Hepatocyte (in vitro differentiated cells): ENCODE results near the gene VPS16. TPM values are rescaled to one million over a fixed set of nuclear protein-coding genes. Genes with fewer than 3 reads are reported as not detected.

Experiments used
- DNase-seq: peaks from one replicate; pipeline ENCODE4 v3.0.0-alpha.2; 2016; ENCODE audit warnings: low spot score
- H2AFZ ChIP-seq: fragments of 200-600 bp; sonication (generic); 2 replicates; pipeline ENCODE4 v1.6.0; 2016; ENCODE audit warnings: antibody characterized with exemption, mild to moderate bottlenecking
- H3K27ac ChIP-seq: fragments of 200-600 bp; sonication (generic); 2 replicates; pipeline ENCODE4 v1.5.1; 2016; ENCODE audit warnings: mild to moderate bottlenecking
- H3K27me3 ChIP-seq: fragments of 200-600 bp; sonication (generic); 2 replicates; pipeline ENCODE4 v1.6.1; 2016
- H3K36me3 ChIP-seq: fragments of 200-600 bp; sonication (generic); replicated peaks from 2 replicates; pipeline ENCODE4 v1.5.1; 2016; ENCODE audit warnings: low read depth; ENCODE audit not compliant: insufficient read depth
- H3K4me1 ChIP-seq: fragments of 200-600 bp; sonication (generic); 2 replicates; pipeline ENCODE4 v1.5.1; 2016; ENCODE audit warnings: mild to moderate bottlenecking, moderate library complexity; ENCODE audit not compliant: insufficient read depth
- H3K4me2 ChIP-seq: fragments of 200-600 bp; sonication (generic); 2 replicates; pipeline ENCODE4 v1.6.0; 2016
- H3K4me3 ChIP-seq: fragments of 200-600 bp; sonication (generic); 2 replicates; pipeline ENCODE4 v1.5.1; 2016; ENCODE audit warnings: mild to moderate bottlenecking
- H3K79me2 ChIP-seq: fragments of 200-600 bp; sonication (generic); 2 replicates; pipeline ENCODE4 v1.6.0; 2017; ENCODE audit warnings: mild to moderate bottlenecking
- H3K9me2 ChIP-seq: fragments of 200-600 bp; sonication (generic); replicated peaks from 2 replicates; pipeline ENCODE4 v1.6.0; 2017; ENCODE audit warnings: mild to moderate bottlenecking; ENCODE audit not compliant: insufficient read depth
- H3K9me3 ChIP-seq: fragments of 200-600 bp; sonication (generic); 2 replicates; pipeline ENCODE4 v1.5.1; 2016; ENCODE audit warnings: low read depth, mild to moderate bottlenecking
- H4K20me1 ChIP-seq: fragments of 200-600 bp; sonication (generic); 2 replicates; pipeline ENCODE4 v1.6.0; 2016; ENCODE audit warnings: mild to moderate bottlenecking; ENCODE audit not compliant: insufficient read depth, poor library complexity, severe bottlenecking
- EZH2 ChIP-seq: fragments of 200-600 bp; sonication (generic); IDR thresholded peaks from 2 replicates; pipeline ENCODE4 v1.6.1; 2016; ENCODE audit warnings: antibody characterized with exemption, mild to moderate bottlenecking, borderline replicate concordance
- EZH2phosphoT487 ChIP-seq: fragments of 200-600 bp; sonication (generic); IDR thresholded peaks from one replicate; pipeline ENCODE4 v1.6.1; 2018; ENCODE audit warnings: antibody characterized with exemption, mild to moderate bottlenecking, low read depth, moderate library complexity; ENCODE audit not compliant: unreplicated experiment, severe bottlenecking
- WGBS: methylation state at CpG from one replicate; pipeline ENCODE4 v1.1.6; 2016; ENCODE audit warnings: low lambda C conversion rate; ENCODE audit errors: missing lambda C conversion rate; 5-methylcytosine and 5-hydroxymethylcytosine counted together
- polyA plus RNA-seq: library from polyadenylated mRNA; unstranded; fragments of >200 nt; fragmentation: Nextera tagmentation; extraction: Ambion mirVana; gene quantifications from 2 replicates; pipeline ENCODE4 v1.2.1, GENCODE V29; 2016
- total RNA-seq: library from RNA; depleted of rRNA; stranded (reverse); fragments of >200 nt; gene quantifications from 2 replicates; pipeline ENCODE4 v1.2.3, GENCODE V29; 2014
- TF ChIP-seq, protein P1 (sequence below): fragments of 200-600 bp; sonication (generic); IDR thresholded peaks from 2 replicates; pipeline ENCODE4 v1.5.1; 2016; ENCODE audit warnings: antibody characterized with exemption, mild to moderate bottlenecking; ENCODE audit not compliant: poor library complexity

The VPS16 gene
- total and polyA plus RNA-seq, 2 experiments from 2014 or later, result 34.6 to 42.9 TPM

DNA sequence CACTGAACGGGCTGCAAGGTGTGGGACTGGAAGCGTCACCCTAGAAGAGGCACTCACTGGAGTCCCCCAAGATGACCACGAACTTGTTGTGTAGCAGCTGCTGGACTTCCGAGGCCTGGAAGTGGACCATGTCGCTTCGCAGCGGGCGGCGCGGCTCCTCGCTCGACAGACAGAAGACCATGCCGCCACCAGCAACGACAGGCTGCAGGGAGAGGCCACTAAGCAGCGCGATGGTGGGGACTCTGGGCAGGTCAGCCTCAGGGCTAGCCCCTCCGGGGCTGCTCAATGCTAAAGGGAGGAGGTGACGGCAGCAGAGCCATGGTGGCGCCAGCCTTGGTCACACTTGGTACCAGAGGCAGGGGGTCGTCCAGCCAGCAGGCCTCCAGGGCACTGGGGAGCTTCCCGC, 810 bp upstream of the VPS16 start:
- 94% methylated on average over 20 of the region's 21 CpGs for WGBS

DNA sequence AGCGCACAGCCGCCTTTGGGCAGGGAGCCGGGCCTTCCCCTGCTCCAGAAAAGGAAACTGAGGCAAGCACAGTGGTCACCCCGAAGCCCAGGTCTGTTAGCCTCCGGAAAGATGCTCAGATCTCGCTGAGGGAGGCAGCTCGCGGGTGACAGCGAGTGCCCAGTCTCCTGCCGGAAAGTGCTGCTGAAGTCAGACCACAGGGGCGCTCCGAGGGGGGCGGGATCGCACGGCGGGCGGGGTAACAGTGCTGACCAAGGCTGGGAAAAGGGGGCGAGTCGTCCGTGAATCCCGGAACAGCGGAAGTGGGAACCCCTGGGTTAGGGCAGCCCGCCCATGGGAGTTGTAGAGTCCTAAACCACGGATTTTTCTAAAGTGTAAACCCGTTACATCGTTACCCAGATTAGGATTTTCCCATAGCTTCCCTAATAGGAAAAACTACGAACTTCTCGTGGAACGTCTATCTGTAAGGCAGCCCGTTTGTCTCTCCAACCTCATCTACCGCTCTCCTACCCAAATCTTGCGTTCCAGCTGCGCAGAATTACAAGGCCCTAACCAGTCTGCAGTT, 504 bp downstream of the VPS16 start:
- no peaks in the 10 kb centered on the region for H3K27me3 ChIP-seq
- no peaks in the 10 kb centered on the region for H3K9me3 ChIP-seq
- peak overlapping the region; percentile 98 for H3K4me3 ChIP-seq
- no peaks in the 10 kb centered on the region for H3K9me2 ChIP-seq
- H3K4me2 ChIP-seq, result peak overlapping the region; percentile 99
- DNase-seq, result peak; percentile 70
- WGBS, result 5% methylated on average over 27 of the region's 33 CpGs
- H3K36me3 ChIP-seq, result no peaks in the 10 kb centered on the region
- H3K4me1 ChIP-seq, result peaks cover 15% of the 10 kb centered on the region
- peaks cover 35% of the 10 kb centered on the region for H3K79me2 ChIP-seq
- TF ChIP-seq EZH2 (no peak), EZH2phosphoT487 (no peak)
- TF ChIP-seq, protein P1, sequence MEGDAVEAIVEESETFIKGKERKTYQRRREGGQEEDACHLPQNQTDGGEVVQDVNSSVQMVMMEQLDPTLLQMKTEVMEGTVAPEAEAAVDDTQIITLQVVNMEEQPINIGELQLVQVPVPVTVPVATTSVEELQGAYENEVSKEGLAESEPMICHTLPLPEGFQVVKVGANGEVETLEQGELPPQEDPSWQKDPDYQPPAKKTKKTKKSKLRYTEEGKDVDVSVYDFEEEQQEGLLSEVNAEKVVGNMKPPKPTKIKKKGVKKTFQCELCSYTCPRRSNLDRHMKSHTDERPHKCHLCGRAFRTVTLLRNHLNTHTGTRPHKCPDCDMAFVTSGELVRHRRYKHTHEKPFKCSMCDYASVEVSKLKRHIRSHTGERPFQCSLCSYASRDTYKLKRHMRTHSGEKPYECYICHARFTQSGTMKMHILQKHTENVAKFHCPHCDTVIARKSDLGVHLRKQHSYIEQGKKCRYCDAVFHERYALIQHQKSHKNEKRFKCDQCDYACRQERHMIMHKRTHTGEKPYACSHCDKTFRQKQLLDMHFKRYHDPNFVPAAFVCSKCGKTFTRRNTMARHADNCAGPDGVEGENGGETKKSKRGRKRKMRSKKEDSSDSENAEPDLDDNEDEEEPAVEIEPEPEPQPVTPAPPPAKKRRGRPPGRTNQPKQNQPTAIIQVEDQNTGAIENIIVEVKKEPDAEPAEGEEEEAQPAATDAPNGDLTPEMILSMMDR, result no peak
- peak overlapping the region; percentile 97 for H3K27ac ChIP-seq
- no peaks in the 10 kb centered on the region for H4K20me1 ChIP-seq
- H2AFZ ChIP-seq, result peak overlapping the region; percentile 100

More for the DNA sequence above, 810 bp upstream of the VPS16 start:
- Histone ChIP-seq H3K79me2 (peaks cover 35% of the 10 kb centered on the region), H3K27me3 (no peaks in the 10 kb centered on the region), H3K36me3 (no peaks in the 10 kb centered on the region), H3K9me3 (no peaks in the 10 kb centered on the region), H3K9me2 (no peaks in the 10 kb centered on the region), H3K4me2 (peak overlapping the region; percentile 99), H3K4me1 (peaks cover 15% of the 10 kb centered on the region), H3K27ac (no peak overlapping the region), H3K4me3 (peak overlapping the region; percentile 98), H2AFZ (peak overlapping the region; percentile 100), H4K20me1 (no peaks in the 10 kb centered on the region)
- no peak for TF ChIP-seq EZH2phosphoT487
- no peak for DNase-seq

DNA sequence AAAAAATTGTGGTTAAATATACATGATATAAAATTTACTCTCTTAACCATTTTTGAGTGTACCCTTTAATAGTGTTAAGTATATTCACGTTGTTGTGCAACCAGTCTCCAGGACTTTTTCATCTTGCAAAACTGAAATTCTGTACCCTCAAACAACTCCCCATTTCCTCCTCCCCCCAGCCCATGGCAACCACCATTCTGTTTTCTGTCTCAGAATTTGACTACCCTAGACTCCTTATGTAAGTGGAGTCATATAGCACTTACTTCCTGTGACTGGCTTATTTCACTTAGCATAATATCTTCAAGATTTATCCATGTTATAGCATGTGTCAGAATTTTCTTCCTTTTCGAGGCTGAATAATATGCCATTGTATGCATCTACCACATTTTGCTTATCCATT, 5.1 kb downstream of the VPS16 start:
- no peak for TF ChIP-seq EZH2phosphoT487
- TF ChIP-seq EZH2, result no peak
- TF ChIP-seq, protein P1, result no peak
- Histone ChIP-seq H3K4me2 (no peak overlapping the region), H3K9me2 (no peaks in the 10 kb centered on the region), H3K27ac (no peak overlapping the region), H3K79me2 (peaks cover 22% of the 10 kb centered on the region), H2AFZ (no peak overlapping the region), H3K36me3 (no peaks in the 10 kb centered on the region), H3K9me3 (no peaks in the 10 kb centered on the region), H4K20me1 (no peaks in the 10 kb centered on the region), H3K4me3 (no peak overlapping the region), H3K27me3 (no peaks in the 10 kb centered on the region), H3K4me1 (peaks cover 4% of the 10 kb centered on the region)
- 95% methylated on average over 2 of the region's 2 CpGs for WGBS
- DNase-seq, result no peak

DNA sequence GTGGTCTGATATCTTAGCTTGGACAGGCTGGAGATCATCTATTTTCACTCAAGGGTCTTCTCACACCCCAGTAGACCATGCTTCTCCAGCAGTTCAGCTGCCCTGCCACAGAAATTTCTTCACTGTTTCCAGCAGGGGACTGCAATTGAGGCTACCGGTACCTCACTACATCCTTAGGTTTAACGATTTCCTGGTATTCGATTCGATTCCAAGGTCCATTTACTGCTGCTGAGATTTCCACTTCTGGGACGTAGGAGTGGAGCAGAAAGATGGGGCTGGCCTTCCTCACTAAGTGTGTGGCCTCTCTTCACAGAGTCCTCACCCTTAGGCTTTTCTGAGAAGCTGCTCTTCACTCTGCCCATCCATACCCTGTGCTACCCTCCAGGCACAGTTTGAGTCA, 6.2 kb downstream of the VPS16 start:
- Histone ChIP-seq H3K4me2 (no peak overlapping the region), H4K20me1 (no peaks in the 10 kb centered on the region), H3K9me2 (no peaks in the 10 kb centered on the region), H3K4me1 (peaks cover under 1% of the 10 kb centered on the region), H3K79me2 (peaks cover 20% of the 10 kb centered on the region), H3K27ac (no peak overlapping the region), H3K9me3 (no peaks in the 10 kb centered on the region), H3K4me3 (no peak overlapping the region), H3K36me3 (no peaks in the 10 kb centered on the region), H2AFZ (no peak overlapping the region), H3K27me3 (no peaks in the 10 kb centered on the region)
- WGBS, result 87% methylated on average over 5 of the region's 5 CpGs
- TF ChIP-seq EZH2, result no peak
- TF ChIP-seq, protein P1, result no peak
- no peak for TF ChIP-seq EZH2phosphoT487
- no peak for DNase-seq
